Right lobe of liver (tissue), 6 donors: Measurements from ENCODE around the gene TBL1Y. TPM values are rescaled to one million over a fixed set of nuclear protein-coding genes. Genes with fewer than 3 reads are reported as not detected.

Experiments
- ATAC-seq, 4 donors: fragments of 200-7000 bp; cut with Tn5 transposase; one replicate each; pipeline ENCODE4 v1.9.1; 2020; ENCODE audit warnings: mild to moderate bottlenecking in 4 of 4, moderate library complexity in 4 of 4
- DNase-seq, 3 donors: peaks; one replicate each; pipeline ENCODE4 v3.0.0-alpha.2; 2020
- H3K27ac ChIP-seq, 3 donors: fragments of 200-600 bp; one replicate each; pipeline ENCODE4 v1.8.0; 2022
- H3K27me3 ChIP-seq, 2 donors: fragments of 200-600 bp; one replicate each; pipeline ENCODE4 v1.8.0; 2022
- H3K36me3 ChIP-seq, 4 donors: fragments of 200-600 bp; sonication (generic) in 1 of 4; one replicate each; pipeline versions ENCODE4 v1.5.1 to v1.8.0; 2017 to 2022; ENCODE audit warnings: control low read depth in 1 of 4
- H3K4me1 ChIP-seq, 4 donors: fragments of 200-600 bp; sonication (generic) in 1 of 4; one replicate each; pipeline versions ENCODE4 v1.5.1 to v1.8.0; 2017 to 2022; ENCODE audit warnings: control low read depth in 1 of 4
- H3K4me3 ChIP-seq, 3 donors: fragments of 200-600 bp; one replicate each; pipeline ENCODE4 v1.8.0; 2022
- H3K9me3 ChIP-seq, 4 donors: fragments of 200-600 bp; sonication (generic) in 1 of 4; one replicate each; pipeline versions ENCODE4 v1.5.1 to v1.8.0; 2017 to 2022; ENCODE audit warnings: control low read depth in 1 of 4
- CTCF ChIP-seq, 4 donors: fragments of 200-600 bp in 3 of 4; fragments of 450-650 bp in 1 of 4; IDR thresholded peaks; one replicate each; pipeline versions ENCODE4 v1.5.1 to v1.8.0; 2016 to 2022; ENCODE audit warnings: antibody characterized with exemption in 4 of 4, mild to moderate bottlenecking in 2 of 4
- POLR2A ChIP-seq: fragments of 450-650 bp; IDR thresholded peaks from one replicate; pipeline ENCODE4 v1.6.1; 2017; ENCODE audit warnings: antibody characterized with exemption, mild to moderate bottlenecking
- WGBS: methylation state at CpG from one replicate; pipeline ENCODE4 v1.1.6; 2018; ENCODE audit warnings: low coverage, low lambda C conversion rate; ENCODE audit not compliant: insufficient coverage; ENCODE audit errors: missing lambda C conversion rate; 5-methylcytosine and 5-hydroxymethylcytosine counted together
- intact Hi-C, 2 donors: fragments of 100-400 bp; cut with DNase I; formaldehyde crosslinking; loops; one replicate each; pipeline versions ENCODE4 v1.11.2 to v1.14.1; 2022
- total RNA-seq, 6 experiments: library from RNA; depleted of rRNA in 2 of 6; stranded (reverse); fragments of >200 nt in 2 of 6; fragmentation: NEBNext Ultra II Directional in 3 of 6; extraction: Animal tissue kit (Norgen Biotek cat#: 25700) in 3 of 6; gene quantifications; one replicate each; pipeline versions ENCODE4 v1.1.0 to v1.2.4, GENCODE V29; 2016 to 2023
- donor health status: DM: no; HTN: yes; CAD: no.
- donor health status: DM: no; HTN: no; CAD: no.
- donor health status: DM: no; HTN: no; CAD: no.
- donor health status: DM: no; HTN: yes; CAD: no.
- donor health status: DM: no; HTN: yes; CAD: no.

Gene TBL1Y
- total RNA-seq, 6 experiments from 2014 or later = 2.7 TPM; not detected in 5

- DNase-seq (no peak), ATAC-seq (no peak)
- Histone ChIP-seq H3K27me3 (no peaks in the 10 kb centered on the region), H3K9me3 (no peaks in the 10 kb centered on the region), H3K4me3 (no peak overlapping the region), H3K4me1 (no peaks in the 10 kb centered on the region), H3K36me3 (no peaks in the 10 kb centered on the region), H3K27ac (no peak overlapping the region)
- WGBS = no CpG with 5 or more reads among the region's 1 CpG
- TF ChIP-seq POLR2A (no peak), CTCF (IDR thresholded peaks at IDR 0.05) (no peak)
- intact Hi-C loops = no loop called here
Measured at GRCh38 chrY:6987811-6988210, 77.3 kb downstream of the TBL1Y start.

DNA sequence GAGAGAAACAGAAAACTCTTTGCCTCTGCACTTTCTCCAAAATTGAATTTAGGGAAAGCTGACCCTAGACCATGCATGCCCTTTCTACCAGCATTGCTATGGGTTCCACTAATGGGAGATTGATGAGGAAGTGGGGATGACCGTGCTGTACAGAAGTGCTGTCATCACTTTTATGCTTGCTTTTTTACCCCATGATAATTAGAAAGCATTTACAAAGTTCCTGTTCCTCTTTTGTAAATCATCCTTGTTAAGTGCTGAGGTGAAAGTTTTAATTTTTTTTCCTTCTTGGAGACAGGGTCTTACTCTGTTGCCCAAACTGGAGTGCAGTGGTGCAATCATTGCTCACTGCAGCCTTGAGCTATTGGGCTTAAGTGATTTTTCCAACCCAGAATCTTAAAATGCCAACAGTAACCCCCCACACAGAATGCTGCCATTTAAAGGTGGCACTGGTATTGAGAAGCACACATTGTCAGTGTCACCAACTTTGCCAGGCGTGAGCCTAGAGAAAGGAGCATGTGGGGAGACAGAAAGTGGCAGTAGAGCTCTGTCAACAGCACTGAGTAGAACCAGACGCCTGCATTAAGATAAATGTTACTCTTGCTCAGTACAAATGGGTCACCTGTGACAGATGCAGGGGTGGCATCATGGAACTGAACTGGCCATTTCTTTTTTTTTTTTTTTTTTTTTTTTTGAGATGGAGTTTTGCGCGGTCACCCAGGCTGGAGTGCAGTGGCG, 79.6 kb downstream of the TBL1Y start:
- no peaks in the 10 kb centered on the region for H3K9me3 ChIP-seq
- no peak overlapping the region for H3K27ac ChIP-seq
- DNase-seq (no peak), ATAC-seq (no peak)
- H3K27me3 ChIP-seq = no peaks in the 10 kb centered on the region
- H3K36me3 ChIP-seq = no peaks in the 10 kb centered on the region
- TF ChIP-seq CTCF (IDR thresholded peaks at IDR 0.05) = no peak
- no peak for TF ChIP-seq POLR2A
- H3K4me1 ChIP-seq = no peaks in the 10 kb centered on the region
- H3K4me3 ChIP-seq = no peak overlapping the region
- WGBS = no CpG with 5 or more reads among the region's 6 CpGs
- intact Hi-C loops = no loop called here

DNA sequence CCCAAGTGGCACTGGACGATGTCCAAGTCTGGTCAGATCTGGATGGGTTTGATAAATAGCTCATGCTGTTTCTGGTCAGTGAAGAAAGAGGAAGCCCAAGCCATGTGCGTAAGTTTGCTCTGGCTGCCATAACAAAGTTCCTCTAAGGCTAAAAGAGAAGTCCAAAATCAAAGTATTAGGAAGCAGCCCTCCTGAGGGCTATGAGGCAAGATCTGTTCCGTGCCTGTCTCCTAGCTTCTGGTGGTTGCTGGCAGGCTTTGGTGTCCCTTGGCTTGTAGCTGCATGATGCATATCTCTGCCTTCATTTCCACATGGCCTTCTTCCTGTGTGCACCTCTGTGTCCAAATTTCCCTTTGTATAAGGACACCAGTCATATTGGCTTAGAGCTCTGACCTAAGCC, 81.5 kb downstream of the TBL1Y start:
- ATAC-seq (no peak), DNase-seq (no peak)
- Histone ChIP-seq H3K27me3 (no peaks in the 10 kb centered on the region), H3K36me3 (no peaks in the 10 kb centered on the region), H3K4me3 (no peak overlapping the region), H3K27ac (no peak overlapping the region), H3K9me3 (no peaks in the 10 kb centered on the region), H3K4me1 (no peaks in the 10 kb centered on the region)
- whole genome bisulfite sequencing = no CpG with 5 or more reads among the region's 3 CpGs
- intact Hi-C loops = no loop called here
- TF ChIP-seq POLR2A (no peak), CTCF (IDR thresholded peaks at IDR 0.05) (no peak)

GRCh38 chrY:6995987-6996386, 85.5 kb downstream of the TBL1Y start:
- no CpG with 5 or more reads among the region's 4 CpGs for WGBS
- Histone ChIP-seq H3K4me1 (no peaks in the 10 kb centered on the region), H3K36me3 (no peaks in the 10 kb centered on the region), H3K4me3 (no peak overlapping the region), H3K9me3 (no peaks in the 10 kb centered on the region), H3K27me3 (no peaks in the 10 kb centered on the region), H3K27ac (no peak overlapping the region)
- DNase-seq = peak in 1 of 3 donors; percentile 78
- TF ChIP-seq CTCF (IDR thresholded peaks at IDR 0.05) = no peak
- TF ChIP-seq POLR2A = no peak
- ATAC-seq = peak in 1 of 4 donors; percentile 96
- intact Hi-C loops = no loop called here
